ENCODE measurements around the gene CEP85L.

- TF ChIP-seq SPI1 (IDR thresholded peaks at IDR 0.05; ENCODE audit: borderline replicate concordance, low read depth) (no peak), POLR2AphosphoS5 (IDR thresholded peaks at IDR 0.05; ENCODE audit: low read depth) (no peak), CTCF (IDR thresholded peaks at IDR 0.05; ENCODE audit: insufficient read depth, low read length) (no peak)
Measured at GRCh38 chr6:118578617-118579016, 72.8 kb downstream of the CEP85L start.
